WTC11 (cell line): ENCODE measurements around the gene MBD3.

Source experiments
- ESRRA ChIP-seq: sonication (generic); formaldehyde crosslinking; IDR thresholded peaks from 2 replicates; pipeline ENCODE4 v1.8.1; 2022; ENCODE audit warnings: mild to moderate bottlenecking, missing genetic modification reagents, borderline replicate concordance
- ETV6 ChIP-seq: sonication (generic); formaldehyde crosslinking; IDR thresholded peaks from 2 replicates; pipeline ENCODE4 v1.8.1; 2022; ENCODE audit warnings: mild to moderate bottlenecking, missing genetic modification reagents
- JUN ChIP-seq: sonication (generic); formaldehyde crosslinking; IDR thresholded peaks from 2 replicates; pipeline ENCODE4 v1.8.0; 2023; ENCODE audit warnings: mild to moderate bottlenecking, missing genetic modification reagents
- SP1 ChIP-seq: sonication (generic); formaldehyde crosslinking; conservative IDR thresholded peaks from 2 replicates; pipeline ENCODE4 v1.8.1; 2022; ENCODE audit warnings: missing genetic modification reagents
- ZNF138 ChIP-seq: sonication (generic); formaldehyde crosslinking; conservative IDR thresholded peaks from 2 replicates; pipeline ENCODE4 v1.8.1; 2022; ENCODE audit warnings: mild to moderate bottlenecking, moderate library complexity, missing genetic modification reagents
- ZNF232 ChIP-seq: sonication (generic); formaldehyde crosslinking; IDR thresholded peaks from 2 replicates; pipeline ENCODE4 v1.8.0; 2022; ENCODE audit warnings: mild to moderate bottlenecking, missing genetic modification reagents
- ZNF263 ChIP-seq: sonication (generic); formaldehyde crosslinking; IDR thresholded peaks from 2 replicates; pipeline ENCODE4 v1.8.1; 2022; ENCODE audit warnings: low read depth, mild to moderate bottlenecking, moderate library complexity, missing genetic modification reagents
- TF ChIP-seq, protein P1 (sequence below): sonication (generic); formaldehyde crosslinking; IDR thresholded peaks from 2 replicates; pipeline ENCODE4 v1.8.1; 2022; ENCODE audit warnings: low read depth, missing genetic modification reagents, borderline replicate concordance
- TF ChIP-seq, protein P2 (sequence below): fragments of 200-600 bp; IDR thresholded peaks from 2 replicates; pipeline ENCODE4 v1.8.0; 2022; ENCODE audit warnings: antibody characterized with exemption
- TF ChIP-seq, protein P3 (sequence below): sonication (generic); formaldehyde crosslinking; IDR thresholded peaks from 2 replicates; pipeline ENCODE4 v1.8.0; 2022; ENCODE audit warnings: mild to moderate bottlenecking, missing genetic modification reagents
- TF ChIP-seq, protein P4 (sequence below): sonication (generic); formaldehyde crosslinking; IDR thresholded peaks from 2 replicates; pipeline ENCODE4 v1.8.0; 2022; ENCODE audit warnings: missing genetic modification reagents
- TF ChIP-seq, protein P5 (sequence below): sonication (generic); formaldehyde crosslinking; IDR thresholded peaks from 2 replicates; pipeline ENCODE4 v1.8.0; 2022; ENCODE audit warnings: mild to moderate bottlenecking, missing genetic modification reagents

DNA sequence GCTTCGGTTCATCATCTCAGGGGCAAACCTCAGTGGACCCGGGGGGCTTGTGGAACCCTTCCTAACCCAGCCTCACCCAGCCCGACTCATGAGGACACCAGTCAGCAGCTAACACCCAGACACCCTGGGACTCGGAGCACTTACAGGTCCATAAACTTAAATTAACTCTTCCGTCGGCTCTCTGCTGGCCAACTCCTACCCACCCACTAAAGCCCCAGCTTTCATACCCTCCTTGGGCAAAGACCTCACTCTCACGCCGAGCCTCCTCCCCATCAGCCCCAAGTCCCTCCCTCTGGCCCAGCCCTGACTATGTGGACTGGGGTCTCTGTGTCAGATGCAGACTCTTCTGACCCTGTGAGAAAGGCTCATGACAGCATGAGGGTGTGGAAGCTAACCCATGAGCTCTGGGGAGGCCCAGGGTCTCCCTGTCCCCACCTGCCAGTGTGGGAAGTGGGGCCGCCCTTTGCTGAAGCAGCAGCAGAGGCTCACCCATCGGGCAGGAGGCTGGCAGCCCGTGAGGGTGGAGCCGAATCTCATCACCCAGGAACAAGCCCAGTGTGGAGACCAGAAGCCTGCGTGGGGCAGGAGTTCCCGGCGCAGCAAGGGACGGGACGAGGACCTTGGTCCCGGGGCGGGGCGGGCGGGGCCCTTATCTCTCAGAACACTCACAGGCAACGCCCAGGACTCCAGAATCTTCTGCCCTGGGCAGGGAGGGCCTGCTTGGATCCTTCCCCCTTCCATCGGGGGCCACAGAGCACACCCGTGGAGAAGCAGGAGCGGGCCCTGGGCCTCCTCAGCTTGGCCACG, 40.0 kb upstream of the MBD3 start:
- TF ChIP-seq SP1 (no peak), ESRRA (CRISPR knock-in tag) (no peak), ETV6 (CRISPR knock-in tag) (no peak), ZNF232 (CRISPR knock-in tag) (no peak), ZNF138 (CRISPR knock-in tag) (no peak), ZNF263 (CRISPR knock-in tag) (no peak), JUN (CRISPR knock-in tag) (no peak)
- TF ChIP-seq, protein P1, sequence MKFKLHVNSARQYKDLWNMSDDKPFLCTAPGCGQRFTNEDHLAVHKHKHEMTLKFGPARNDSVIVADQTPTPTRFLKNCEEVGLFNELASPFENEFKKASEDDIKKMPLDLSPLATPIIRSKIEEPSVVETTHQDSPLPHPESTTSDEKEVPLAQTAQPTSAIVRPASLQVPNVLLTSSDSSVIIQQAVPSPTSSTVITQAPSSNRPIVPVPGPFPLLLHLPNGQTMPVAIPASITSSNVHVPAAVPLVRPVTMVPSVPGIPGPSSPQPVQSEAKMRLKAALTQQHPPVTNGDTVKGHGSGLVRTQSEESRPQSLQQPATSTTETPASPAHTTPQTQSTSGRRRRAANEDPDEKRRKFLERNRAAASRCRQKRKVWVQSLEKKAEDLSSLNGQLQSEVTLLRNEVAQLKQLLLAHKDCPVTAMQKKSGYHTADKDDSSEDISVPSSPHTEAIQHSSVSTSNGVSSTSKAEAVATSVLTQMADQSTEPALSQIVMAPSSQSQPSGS: no peak
- TF ChIP-seq, protein P2, sequence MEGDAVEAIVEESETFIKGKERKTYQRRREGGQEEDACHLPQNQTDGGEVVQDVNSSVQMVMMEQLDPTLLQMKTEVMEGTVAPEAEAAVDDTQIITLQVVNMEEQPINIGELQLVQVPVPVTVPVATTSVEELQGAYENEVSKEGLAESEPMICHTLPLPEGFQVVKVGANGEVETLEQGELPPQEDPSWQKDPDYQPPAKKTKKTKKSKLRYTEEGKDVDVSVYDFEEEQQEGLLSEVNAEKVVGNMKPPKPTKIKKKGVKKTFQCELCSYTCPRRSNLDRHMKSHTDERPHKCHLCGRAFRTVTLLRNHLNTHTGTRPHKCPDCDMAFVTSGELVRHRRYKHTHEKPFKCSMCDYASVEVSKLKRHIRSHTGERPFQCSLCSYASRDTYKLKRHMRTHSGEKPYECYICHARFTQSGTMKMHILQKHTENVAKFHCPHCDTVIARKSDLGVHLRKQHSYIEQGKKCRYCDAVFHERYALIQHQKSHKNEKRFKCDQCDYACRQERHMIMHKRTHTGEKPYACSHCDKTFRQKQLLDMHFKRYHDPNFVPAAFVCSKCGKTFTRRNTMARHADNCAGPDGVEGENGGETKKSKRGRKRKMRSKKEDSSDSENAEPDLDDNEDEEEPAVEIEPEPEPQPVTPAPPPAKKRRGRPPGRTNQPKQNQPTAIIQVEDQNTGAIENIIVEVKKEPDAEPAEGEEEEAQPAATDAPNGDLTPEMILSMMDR: no peak
- TF ChIP-seq, protein P3, sequence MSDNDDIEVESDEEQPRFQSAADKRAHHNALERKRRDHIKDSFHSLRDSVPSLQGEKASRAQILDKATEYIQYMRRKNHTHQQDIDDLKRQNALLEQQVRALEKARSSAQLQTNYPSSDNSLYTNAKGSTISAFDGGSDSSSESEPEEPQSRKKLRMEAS (CRISPR knock-in tag): no peak
- TF ChIP-seq, protein P4, sequence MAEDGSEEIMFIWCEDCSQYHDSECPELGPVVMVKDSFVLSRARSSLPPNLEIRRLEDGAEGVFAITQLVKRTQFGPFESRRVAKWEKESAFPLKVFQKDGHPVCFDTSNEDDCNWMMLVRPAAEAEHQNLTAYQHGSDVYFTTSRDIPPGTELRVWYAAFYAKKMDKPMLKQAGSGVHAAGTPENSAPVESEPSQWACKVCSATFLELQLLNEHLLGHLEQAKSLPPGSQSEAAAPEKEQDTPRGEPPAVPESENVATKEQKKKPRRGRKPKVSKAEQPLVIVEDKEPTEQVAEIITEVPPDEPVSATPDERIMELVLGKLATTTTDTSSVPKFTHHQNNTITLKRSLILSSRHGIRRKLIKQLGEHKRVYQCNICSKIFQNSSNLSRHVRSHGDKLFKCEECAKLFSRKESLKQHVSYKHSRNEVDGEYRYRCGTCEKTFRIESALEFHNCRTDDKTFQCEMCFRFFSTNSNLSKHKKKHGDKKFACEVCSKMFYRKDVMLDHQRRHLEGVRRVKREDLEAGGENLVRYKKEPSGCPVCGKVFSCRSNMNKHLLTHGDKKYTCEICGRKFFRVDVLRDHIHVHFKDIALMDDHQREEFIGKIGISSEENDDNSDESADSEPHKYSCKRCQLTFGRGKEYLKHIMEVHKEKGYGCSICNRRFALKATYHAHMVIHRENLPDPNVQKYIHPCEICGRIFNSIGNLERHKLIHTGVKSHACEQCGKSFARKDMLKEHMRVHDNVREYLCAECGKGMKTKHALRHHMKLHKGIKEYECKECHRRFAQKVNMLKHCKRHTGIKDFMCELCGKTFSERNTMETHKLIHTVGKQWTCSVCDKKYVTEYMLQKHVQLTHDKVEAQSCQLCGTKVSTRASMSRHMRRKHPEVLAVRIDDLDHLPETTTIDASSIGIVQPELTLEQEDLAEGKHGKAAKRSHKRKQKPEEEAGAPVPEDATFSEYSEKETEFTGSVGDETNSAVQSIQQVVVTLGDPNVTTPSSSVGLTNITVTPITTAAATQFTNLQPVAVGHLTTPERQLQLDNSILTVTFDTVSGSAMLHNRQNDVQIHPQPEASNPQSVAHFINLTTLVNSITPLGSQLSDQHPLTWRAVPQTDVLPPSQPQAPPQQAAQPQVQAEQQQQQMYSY (CRISPR knock-in tag): no peak
- TF ChIP-seq, protein P5, sequence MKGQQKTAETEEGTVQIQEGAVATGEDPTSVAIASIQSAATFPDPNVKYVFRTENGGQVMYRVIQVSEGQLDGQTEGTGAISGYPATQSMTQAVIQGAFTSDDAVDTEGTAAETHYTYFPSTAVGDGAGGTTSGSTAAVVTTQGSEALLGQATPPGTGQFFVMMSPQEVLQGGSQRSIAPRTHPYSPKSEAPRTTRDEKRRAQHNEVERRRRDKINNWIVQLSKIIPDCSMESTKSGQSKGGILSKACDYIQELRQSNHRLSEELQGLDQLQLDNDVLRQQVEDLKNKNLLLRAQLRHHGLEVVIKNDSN: no peak
